Measurements from ENCODE around the gene OR56A4.

The OR56A4 gene

DNA sequence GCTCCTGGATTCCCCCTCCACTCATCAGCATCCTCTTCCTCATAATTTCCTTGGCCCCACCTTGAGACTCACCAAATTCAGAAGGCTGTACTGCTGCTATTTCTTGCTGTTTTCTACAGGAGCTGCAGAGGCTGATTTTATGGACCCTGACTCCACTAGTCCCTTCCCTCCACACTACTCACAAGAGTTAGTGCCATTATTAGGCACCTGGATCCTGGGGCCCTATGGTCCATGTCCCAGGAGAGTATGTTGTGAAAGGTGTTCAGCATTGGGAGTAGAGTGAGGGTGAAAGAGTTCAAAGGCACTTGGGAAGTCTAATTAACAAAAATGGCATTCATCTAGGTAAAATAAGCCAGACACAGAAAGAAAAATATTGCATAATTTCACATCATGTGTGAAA is at the start of gene OR56A4:
OR56A4 (minus strand) TSS at position 101 of the 400 bp plus-strand sequence. CDS start 3,954 bp downstream, outside the sequence.
- no peak for DNase-seq (ENCODE audit: low spot score)

GRCh38 chr11:6055569-6055968 is 48.8 kb upstream of the OR56A4 start:
- DNase-seq (ENCODE audit: low spot score), result no peak

GRCh38 chr11:6052374-6052773 is 45.6 kb upstream of the OR56A4 start:
- DNase-seq (ENCODE audit: low spot score), result no peak

DNA sequence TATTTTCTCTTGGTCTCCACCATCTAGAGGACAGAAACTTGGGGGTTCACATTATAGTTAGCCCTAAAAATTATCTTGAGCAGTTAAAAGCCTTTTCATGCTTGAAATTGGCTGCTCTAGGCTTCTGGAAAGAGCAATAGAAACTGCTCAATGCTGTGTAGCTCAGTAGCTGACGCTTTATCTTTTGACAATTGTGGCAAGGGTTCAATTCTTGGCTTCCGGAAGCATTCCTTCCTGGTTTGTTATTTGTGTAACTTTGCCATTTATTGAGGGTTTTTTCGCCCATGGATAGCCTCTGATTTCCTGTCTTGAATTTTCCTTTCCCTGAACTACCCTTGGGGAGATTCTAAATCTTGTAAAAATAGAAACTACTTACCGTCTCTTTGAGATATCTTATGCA is 34.1 kb upstream of the OR56A4 start:
- no peak for DNase-seq (ENCODE audit: low spot score)

DNA sequence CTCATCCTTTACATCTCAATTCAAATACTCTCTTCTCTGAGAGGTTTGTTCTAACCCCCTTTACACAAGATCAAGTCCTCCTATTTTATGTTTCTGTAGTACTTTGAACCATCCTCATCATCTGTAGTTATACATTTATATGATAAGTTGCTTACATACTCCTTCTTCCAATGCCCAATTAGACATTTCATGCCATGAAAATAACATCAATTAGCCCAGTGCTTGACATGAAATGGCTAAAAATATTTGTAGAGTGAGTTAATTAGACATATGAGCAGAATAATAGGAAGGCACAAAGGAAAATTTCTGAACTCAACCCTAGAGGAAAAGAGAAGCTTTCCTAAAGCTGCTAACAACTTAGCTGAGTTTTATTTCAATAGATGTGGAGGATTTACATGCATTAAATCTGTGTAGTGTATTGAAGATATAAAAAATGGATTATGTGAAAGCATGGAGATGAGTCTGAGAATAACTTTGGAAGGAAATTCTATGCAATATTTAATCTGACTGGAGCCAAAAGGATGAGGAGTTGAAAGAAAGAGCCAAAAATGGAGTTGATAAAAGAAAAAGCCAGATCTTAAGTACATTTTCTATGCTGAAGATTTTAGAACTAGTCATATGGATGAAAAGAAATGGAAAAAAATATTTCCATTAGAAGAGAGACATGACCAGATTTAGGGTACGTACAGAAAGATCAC is 24.1 kb upstream of the OR56A4 start, which contains the start of gene OR56A1:
OR56A1 (minus strand) TSS at position 51 of the 698 bp plus-strand sequence. CDS start 3,066 bp downstream, outside the sequence.
- no peak for DNase-seq (ENCODE audit: low spot score)

DNA sequence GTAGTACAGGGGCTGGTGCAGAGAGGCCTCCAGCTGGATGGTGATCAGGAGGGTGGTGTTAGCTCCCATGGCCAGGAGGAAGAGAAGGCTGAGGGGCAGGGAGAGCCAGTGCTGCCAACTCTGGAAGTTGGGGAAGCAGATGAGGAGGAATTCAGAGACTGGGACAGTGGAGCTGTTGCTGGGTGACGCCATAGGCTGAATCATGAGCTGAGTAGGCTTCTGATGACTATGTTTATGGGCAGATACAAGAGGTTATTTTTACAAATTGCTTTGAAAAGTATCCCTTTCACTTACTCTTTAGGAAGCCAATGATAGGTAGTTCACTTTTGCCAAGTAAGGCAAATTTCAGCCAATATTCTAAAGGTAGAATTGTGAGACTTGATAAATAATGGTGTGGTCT is 20.8 kb upstream of the OR56A4 start:
- no peak for DNase-seq (ENCODE audit: low spot score)

GRCh38 chr11:6025056-6025455 is 18.3 kb upstream of the OR56A4 start:
- no peak for DNase-seq (ENCODE audit: low spot score)

- peak; percentile 33 for DNase-seq (ENCODE audit: low spot score)
Observed at GRCh38 chr11:6022956-6023355, 16.2 kb upstream of the OR56A4 start.

DNA sequence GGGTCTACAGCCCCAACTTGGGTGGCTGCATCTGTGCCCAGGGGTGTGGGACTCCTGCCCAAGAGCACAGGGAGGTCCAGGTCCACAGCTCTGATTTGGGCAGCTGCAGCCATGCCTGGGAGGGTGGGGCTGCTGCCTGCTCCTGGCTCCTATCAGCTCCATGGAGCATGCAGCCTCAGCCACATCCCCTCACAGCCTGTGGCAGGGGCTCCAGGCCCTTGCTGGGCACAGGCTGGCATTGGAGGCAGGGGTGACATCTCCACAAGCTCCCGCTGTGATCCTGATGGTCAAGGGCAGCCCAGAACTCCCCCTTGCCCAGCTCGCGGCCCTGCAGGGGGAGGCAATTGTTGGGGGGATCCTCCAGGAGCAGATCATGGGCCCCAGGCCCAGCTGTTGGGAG is 6.3 kb upstream of the OR56A4 start:
- DNase-seq (ENCODE audit: low spot score), result no peak

GRCh38 chr11:6012035-6012668 is 5.4 kb upstream of the OR56A4 start:
- DNase-seq (ENCODE audit: low spot score), result no peak

- no peak for DNase-seq (ENCODE audit: low spot score)
Observed at GRCh38 chr11:6006395-6006794, 351 bp downstream of the OR56A4 start.

- no peak for DNase-seq (ENCODE audit: low spot score)
Observed at GRCh38 chr11:6002202-6002699, 4.5 kb downstream of the OR56A4 start.

DNA sequence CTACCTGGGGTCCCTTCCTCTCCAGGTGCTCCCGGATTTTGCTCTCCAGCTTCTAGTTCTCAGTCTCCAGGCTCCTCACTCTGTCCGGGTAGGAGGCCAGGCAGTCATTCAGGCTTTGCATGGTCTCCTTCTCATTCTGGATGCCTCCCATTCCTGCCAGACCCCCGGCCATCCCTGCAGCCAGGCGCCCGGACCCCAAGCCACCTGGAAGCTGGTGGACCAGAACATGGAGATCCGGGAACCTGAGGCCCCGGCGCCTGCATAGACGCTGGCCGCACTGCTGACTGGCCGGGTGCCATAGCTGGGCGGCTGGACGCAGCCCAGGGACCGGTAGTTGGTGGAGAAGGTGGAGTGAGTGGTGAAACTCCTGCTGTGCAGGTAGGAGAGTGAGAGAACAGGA is 12.0 kb downstream of the OR56A4 start:
- DNase-seq (ENCODE audit: low spot score), result no peak

DNA sequence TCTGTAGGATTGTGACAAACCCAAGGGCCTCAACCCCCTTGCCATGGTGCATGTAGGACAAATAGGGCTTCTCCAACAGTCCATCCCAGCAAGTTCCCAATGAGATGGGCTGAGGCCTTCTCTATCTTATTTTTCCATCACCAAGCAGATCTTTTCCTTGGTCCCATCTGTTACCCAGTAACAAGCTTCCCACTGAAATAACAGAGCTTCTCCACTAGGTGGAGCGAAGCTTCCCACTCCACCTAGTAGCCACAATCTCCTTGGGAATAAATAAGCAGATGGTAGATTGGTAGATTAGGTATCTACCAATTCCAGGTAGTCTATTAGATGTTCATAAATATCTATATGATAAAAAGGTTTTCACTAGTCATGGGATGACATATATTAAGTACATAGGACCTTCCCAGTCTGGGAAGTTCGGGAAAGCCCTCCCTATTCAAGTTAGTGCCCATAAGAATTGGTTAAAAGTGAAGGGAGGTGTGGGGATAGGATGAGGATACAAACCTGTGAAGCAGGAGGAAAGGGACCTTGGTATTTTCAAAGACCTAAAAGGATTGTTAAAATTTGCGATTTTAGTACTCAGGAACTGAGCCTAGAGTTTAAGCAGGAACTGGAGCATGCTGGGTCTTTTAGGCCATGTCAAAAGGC is 14.0 kb downstream of the OR56A4 start:
- peak; percentile 25 for DNase-seq (ENCODE audit: low spot score)

DNA sequence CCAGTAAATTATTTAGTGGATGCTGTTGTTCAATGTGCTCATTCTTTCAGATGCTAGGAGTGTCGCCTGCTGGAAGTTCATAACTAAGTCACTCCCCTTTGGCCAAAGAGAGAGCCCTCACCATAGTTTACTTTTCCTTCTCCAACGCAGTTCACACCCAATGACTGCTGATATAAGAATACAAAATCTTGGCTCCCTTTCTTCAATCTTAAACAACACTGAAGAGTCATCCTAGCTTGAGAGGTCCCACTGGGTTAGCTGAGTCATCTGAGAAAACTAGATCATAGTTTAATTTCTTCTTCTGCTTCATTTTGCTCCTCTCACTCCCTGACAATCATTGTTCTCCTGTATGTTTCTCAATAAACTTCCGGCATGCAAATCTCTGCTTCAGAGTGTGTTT is 14.6 kb downstream of the OR56A4 start:
- no peak for DNase-seq (ENCODE audit: low spot score)

GRCh38 chr11:5989203-5989602 is 17.5 kb downstream of the OR56A4 start:
- no peak for DNase-seq (ENCODE audit: low spot score)

GRCh38 chr11:5986885-5987284 is 19.9 kb downstream of the OR56A4 start, which contains the start of gene OR52L1:
Gene OR52L1, minus strand, starts transcription at chr11:5986985. Its CDS starts 55 bp downstream, at chr11:5986930.
- DNase-seq (ENCODE audit: low spot score), result no peak

GRCh38 chr11:5983443-5983842 is 23.3 kb downstream of the OR56A4 start:
- DNase-seq (ENCODE audit: low spot score), result no peak

- DNase-seq (ENCODE audit: low spot score), result no peak
Observed at GRCh38 chr11:5973530-5973929, 33.2 kb downstream of the OR56A4 start.

- DNase-seq (ENCODE audit: low spot score), result no peak
Observed at GRCh38 chr11:5968394-5968793, 38.4 kb downstream of the OR56A4 start, which contains the start of gene OR56A5. Gene OR56A5, minus strand, starts transcription at chr11:5968494. Its CDS starts 0 bp downstream, at chr11:5968494.

DNA sequence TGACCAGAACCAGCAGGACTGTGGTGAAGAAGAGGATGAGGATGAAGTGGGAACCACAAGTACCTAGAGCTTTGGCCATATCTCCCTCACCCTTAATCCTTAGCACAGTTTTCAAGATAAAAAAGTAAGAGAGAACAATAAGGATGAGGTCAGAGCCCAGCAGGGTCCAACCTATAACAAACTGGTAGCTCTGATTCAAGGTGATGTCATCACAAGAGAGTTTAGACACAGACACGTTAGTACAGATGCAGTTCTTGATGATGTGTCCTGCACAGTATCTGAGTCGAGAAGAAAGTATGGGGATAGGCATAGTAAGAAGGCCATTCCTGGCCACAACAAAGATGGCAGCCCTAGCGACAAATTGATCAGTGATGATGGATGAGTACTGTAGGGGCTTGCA is 39.0 kb downstream of the OR56A4 start:
- DNase-seq (ENCODE audit: low spot score), result no peak

DNA sequence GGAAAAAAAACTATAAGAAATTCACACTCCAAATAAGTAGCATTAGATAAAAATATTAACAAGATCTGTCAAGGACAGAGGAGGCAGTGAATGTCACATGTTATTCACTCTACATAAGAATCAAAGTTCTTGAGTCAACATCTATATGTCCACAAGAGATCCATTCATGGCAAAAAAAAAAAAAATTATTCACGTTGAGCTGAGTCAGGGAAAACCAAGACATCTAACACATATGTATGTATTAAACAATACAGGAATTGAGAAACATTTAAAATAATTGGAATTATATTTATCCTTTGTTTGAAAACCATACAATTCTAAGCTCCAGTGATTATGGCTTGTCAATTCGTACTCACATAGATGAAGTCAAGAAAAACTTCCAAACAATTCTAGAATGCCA is 39.8 kb downstream of the OR56A4 start:
- no peak for DNase-seq (ENCODE audit: low spot score)

All from AG08395 (cell line).